DMS79 treated with DMSO at 0.1 percent for 48 hours (cell line): ENCODE data around the gene IL36RN.

Source experiments
- DNase-seq: peaks from one replicate; lab custom pipeline; 2025; lab: John Stamatoyannopoulos, UW

Gene IL36RN

GRCh38 chr2:113058998-113059960, at the start of gene IL36RN:
Gene IL36RN (plus strand): TSS chr2:113059198. CDS start chr2:113059439, 241 bp downstream.
- DNase-seq = no peak

DNA sequence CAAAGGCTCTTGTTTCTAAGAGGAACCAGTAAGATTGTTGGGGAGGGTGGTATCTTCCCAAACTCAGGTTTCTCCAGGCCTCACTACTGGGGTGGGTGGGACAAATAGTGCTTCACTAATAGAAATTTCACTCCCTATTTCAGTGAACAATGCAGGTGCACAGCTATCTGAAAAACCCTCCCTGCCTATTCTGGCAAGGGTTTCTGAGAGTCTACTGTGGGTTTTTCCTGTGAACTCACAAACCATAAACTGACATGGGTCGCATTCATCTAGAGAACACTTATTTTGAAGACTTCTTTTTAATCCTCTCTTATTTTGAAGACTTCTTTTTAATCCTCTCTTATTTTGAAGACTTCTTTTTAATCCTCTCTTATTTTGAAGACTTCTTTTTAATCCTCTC, 49.4 kb upstream of the IL36RN start:
- no peak for DNase-seq

- no peak for DNase-seq
Observed at GRCh38 chr2:113010088-113010487, 48.9 kb upstream of the IL36RN start.

- DNase-seq = no peak
Observed at GRCh38 chr2:113011108-113011507, 47.9 kb upstream of the IL36RN start.

GRCh38 chr2:113012436-113013335, 46.3 kb upstream of the IL36RN start:
- no peak for DNase-seq

DNA sequence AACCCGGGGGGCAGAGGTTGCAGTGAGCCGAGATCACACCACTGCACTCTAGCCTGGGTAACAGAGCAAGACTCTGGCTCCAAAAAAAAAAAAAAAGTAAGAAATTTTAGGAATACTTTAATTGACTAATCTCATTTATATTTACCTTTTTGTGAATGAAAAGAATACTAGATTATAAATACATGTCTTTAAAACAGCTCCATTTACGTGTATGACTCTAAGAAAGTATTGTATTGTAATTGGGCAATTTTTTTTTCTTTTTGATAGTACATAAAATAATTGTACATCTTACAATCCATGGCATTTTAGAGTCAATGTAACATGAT, 45.7 kb upstream of the IL36RN start:
- DNase-seq = no peak

DNA sequence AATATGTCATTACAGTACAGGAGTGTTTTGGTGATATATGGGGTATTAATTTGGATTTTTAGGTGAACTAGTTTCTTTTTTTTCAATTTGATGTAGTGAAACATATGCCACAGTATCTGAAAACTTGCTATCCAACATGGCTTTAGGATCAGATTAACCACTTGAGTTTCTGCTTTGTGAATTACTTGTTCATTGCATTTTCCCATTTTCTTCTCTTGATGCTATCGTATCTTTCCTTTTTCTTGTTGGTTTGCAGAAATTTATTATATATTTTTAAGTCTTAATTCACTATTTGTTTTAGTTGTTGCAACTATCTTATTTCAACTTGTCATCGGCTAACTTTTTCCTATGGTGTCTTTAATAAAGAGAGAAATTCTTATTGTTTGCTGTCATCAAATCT, 44.9 kb upstream of the IL36RN start:
- DNase-seq = no peak

DNA sequence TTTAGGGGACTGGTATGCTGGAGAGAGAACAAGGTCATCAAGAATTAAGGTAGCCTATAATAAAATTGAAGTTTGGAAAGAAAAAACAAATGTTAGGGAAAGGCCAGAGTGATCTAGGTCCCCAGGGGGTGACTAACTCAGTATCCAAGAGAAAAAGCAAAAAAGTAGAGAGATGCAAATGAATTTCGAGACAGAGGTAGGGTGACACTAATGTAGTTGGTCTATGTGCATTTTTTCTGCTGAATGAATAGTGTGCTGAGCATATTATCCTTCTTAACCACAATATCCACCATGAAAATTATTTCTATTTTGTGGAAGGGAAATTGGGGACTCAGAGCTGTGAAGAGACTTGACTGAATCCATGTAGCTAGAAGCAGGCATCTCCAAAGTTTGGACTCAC, 44.0 kb upstream of the IL36RN start:
- DNase-seq = no peak

GRCh38 chr2:113015655-113016054, 43.3 kb upstream of the IL36RN start:
- DNase-seq = no peak

- DNase-seq = no peak
Observed at GRCh38 chr2:113018509-113018908, 40.5 kb upstream of the IL36RN start.

- DNase-seq = no peak
Observed at GRCh38 chr2:113021312-113021711, 37.7 kb upstream of the IL36RN start.

GRCh38 chr2:113024764-113025163, 34.2 kb upstream of the IL36RN start:
- no peak for DNase-seq

- DNase-seq = no peak
Observed at GRCh38 chr2:113025737-113026136, 33.3 kb upstream of the IL36RN start.

DNA sequence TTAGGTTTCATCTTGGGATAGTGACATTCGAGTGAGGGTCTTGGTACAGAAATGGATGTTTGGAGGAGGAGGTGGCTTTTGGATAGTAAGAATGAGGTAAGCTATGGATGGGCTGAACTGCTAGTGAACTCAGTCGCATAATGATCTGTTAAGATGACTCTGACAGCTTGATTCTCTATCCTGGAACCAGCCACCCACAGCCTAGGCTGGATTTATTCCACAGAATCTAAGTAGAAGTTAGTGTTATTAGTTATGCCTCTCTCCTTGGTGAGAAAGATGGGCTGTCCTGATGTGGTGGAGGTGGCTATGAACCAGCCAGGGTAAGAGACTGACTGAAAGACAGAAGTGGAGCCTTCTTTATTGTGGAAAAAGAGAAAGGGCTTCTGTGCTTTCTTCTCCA, 31.3 kb upstream of the IL36RN start:
- DNase-seq = no peak

- DNase-seq = no peak
Observed at GRCh38 chr2:113028112-113028511, 30.9 kb upstream of the IL36RN start.

DNA sequence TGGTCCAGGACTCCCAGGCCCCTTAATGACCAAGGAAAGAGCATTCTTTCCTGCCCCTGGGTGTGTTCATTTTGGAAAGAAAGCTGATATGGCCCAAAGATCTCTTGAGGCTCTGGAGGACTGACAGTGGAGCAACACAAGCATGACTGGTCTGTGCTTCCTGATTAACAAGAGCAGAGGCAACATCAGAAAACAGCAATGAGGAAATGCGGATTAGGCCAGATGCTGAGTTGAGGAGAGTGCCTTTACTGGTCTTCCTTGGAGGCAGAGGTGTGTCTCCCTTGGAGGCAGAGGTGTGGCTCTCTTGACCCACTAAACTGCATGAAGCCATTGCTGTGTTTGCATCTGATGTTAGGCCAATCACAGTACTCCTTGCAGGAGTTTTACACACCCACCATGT, 26.3 kb upstream of the IL36RN start:
- no peak for DNase-seq

GRCh38 chr2:113034016-113034415, 25.0 kb upstream of the IL36RN start:
- DNase-seq = no peak

DNA sequence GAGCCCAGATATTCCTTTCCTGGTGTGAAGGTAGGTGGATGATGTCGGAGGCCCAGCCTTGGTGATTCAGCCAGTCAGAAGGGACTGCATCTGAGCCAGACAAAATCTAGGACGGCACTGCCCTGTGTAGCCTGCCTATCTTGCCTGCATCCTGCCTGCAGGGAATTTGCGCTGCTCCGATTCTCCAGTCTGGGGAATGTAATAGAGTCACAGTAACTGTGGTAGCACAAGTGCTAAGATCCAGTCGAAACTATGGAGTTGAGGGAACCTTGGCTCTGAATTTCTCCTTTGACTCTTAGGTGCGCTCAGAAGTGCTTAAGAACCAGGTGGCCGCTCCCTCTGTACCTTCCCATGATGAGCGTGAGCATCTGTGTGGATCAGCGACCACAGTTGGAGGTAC, 22.2 kb upstream of the IL36RN start:
- DNase-seq = no peak

GRCh38 chr2:113038291-113038690, 20.7 kb upstream of the IL36RN start:
- no peak for DNase-seq

DNA sequence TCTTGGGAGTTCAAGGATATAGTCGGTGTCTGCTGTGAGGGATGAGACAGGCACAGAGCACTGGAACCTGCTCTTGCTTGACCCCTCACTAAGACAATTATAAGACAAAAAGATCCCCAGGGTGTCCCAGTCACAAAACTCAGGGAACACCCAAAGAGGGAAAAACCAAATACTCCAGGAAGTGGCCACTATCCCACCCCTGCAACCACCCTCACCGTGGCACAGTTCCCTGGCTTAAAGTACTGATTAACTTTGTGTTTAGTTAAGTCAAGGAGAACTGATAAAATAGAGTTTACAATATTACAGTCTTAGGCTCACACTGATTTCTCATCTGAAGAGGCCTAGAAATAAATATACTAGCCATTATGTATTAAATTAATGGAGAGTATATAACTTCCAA, 19.8 kb upstream of the IL36RN start:
- no peak for DNase-seq

- DNase-seq = no peak
Observed at GRCh38 chr2:113039719-113040118, 19.3 kb upstream of the IL36RN start.

GRCh38 chr2:113041871-113042270, 17.1 kb upstream of the IL36RN start:
- DNase-seq = no peak

DNA sequence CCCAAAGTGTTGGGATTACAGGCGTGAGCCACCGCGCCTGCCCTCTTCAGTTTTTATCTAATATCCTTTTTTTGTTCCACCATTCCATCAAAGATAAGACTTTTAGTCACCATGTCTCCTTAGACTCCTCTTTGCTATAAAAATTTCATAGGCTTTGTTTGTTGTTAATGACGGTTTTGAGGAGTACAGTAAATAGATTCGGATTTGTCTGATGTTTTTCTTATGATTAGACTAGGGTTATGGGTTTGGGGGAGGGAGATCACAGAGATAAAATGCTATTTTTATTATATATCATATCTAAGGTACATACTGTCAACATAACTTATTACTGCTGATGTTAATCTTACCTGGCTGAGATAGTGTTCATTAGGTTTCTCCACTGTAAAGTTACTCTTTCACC, 12.5 kb upstream of the IL36RN start:
- no peak for DNase-seq
